Endothelial cell (in vitro differentiated cells): ENCODE results near the gene MAN1A2. TPM values are rescaled to one million over a fixed set of nuclear protein-coding genes. Genes with fewer than 3 reads are reported as not detected.

Source experiments
- DNase-seq: peaks from one replicate; pipeline ENCODE4 v3.0.0; 2021; ENCODE audit warnings: low spot score
- H3K27ac Mint-ChIP-seq: one replicate; pipeline ENCODE4 v1.8.0; 2021; ENCODE audit warnings: mixed read lengths, inconsistent platforms; ENCODE audit not compliant: unreplicated experiment
- H3K27me3 Mint-ChIP-seq: one replicate; pipeline ENCODE4 v1.8.0; 2021; ENCODE audit warnings: mild to moderate bottlenecking, moderate library complexity, mixed read lengths, inconsistent platforms; ENCODE audit not compliant: unreplicated experiment
- H3K36me3 Mint-ChIP-seq: one replicate; pipeline ENCODE4 v1.8.0; 2021; ENCODE audit warnings: mild to moderate bottlenecking, low read depth, mixed read lengths, inconsistent platforms; ENCODE audit not compliant: unreplicated experiment
- H3K4me1 Mint-ChIP-seq: one replicate; pipeline ENCODE4 v1.8.0; 2021; ENCODE audit warnings: mild to moderate bottlenecking, mixed read lengths, inconsistent platforms; ENCODE audit not compliant: unreplicated experiment
- H3K4me3 Mint-ChIP-seq: one replicate; pipeline ENCODE4 v1.8.0; 2021; ENCODE audit warnings: mild to moderate bottlenecking, mixed read lengths, inconsistent platforms; ENCODE audit not compliant: unreplicated experiment
- H3K9me3 Mint-ChIP-seq: one replicate; pipeline ENCODE4 v1.8.0; 2021; ENCODE audit warnings: mixed read lengths, inconsistent platforms; ENCODE audit not compliant: unreplicated experiment
- total RNA-seq: library from RNA; stranded (reverse); fragmentation: NEBNext Ultra II Directional; extraction: Animal tissue kit (Norgen Biotek cat#: 25700); gene quantifications from one replicate; pipeline ENCODE4 v1.2.1, GENCODE V29; 2021; ENCODE audit not compliant: unreplicated experiment
- TF ChIP-seq, protein P1 (sequence below): fragments of 200-600 bp; sonication (generic); IDR thresholded peaks from one replicate; pipeline ENCODE4 v1.5.0; 2021; ENCODE audit warnings: antibody characterized with exemption; ENCODE audit not compliant: unreplicated experiment

Gene MAN1A2
- total RNA-seq, 1 donor from 2014 or later = 36.4 TPM

DNA sequence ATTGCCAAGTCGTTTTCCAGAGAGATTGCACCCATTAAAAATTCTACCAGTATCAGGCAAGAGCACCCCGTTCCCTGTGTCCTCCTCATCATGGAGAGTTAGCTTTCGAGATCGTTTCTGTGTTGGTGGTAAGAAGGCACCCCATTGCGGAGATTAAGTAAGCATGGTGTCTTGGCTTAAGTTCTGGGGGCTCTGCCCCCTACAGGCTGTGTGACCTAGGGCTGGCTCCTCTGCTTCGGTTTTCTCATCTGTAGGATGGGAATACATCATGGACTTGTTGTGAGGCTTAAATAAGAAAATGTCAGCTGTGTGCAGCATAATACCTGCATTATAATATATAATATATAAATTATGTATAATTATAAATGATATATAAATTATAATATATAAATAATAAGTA, 201.8 kb downstream of the MAN1A2 start:
- TF ChIP-seq, protein P1, sequence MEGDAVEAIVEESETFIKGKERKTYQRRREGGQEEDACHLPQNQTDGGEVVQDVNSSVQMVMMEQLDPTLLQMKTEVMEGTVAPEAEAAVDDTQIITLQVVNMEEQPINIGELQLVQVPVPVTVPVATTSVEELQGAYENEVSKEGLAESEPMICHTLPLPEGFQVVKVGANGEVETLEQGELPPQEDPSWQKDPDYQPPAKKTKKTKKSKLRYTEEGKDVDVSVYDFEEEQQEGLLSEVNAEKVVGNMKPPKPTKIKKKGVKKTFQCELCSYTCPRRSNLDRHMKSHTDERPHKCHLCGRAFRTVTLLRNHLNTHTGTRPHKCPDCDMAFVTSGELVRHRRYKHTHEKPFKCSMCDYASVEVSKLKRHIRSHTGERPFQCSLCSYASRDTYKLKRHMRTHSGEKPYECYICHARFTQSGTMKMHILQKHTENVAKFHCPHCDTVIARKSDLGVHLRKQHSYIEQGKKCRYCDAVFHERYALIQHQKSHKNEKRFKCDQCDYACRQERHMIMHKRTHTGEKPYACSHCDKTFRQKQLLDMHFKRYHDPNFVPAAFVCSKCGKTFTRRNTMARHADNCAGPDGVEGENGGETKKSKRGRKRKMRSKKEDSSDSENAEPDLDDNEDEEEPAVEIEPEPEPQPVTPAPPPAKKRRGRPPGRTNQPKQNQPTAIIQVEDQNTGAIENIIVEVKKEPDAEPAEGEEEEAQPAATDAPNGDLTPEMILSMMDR = no peak
- no peaks in the 10 kb centered on the region for H3K9me3 Mint-ChIP-seq
- no peaks in the 10 kb centered on the region for H3K36me3 Mint-ChIP-seq
- H3K27me3 Mint-ChIP-seq = peaks cover 4% of the 10 kb centered on the region
- H3K27ac Mint-ChIP-seq = no peak overlapping the region
- no peak overlapping the region for H3K4me3 Mint-ChIP-seq
- DNase-seq = no peak
- no peaks in the 10 kb centered on the region for H3K4me1 Mint-ChIP-seq

DNA sequence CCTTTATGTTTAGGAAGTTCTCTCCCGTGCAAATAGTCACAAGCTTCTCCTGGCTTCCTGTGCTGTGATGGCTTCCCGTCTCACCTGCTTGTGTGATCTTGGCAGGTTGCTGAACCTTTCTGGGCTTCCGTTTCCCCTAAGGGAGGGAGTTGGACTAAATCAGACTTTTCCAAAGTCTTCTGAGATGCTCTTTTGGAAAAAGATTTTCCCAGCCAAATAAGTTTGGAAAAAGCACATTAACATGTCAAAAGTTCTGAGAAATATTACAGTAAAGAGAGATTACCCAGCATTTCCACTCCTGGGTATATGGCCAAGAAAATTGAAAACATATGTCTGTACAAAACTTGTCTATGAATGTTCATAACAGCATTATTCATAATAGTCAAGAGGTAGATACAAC, 202.6 kb downstream of the MAN1A2 start:
- Mint-ChIP-seq H3K9me3 (no peaks in the 10 kb centered on the region), H3K4me3 (no peak overlapping the region), H3K4me1 (peaks cover 4% of the 10 kb centered on the region), H3K27ac (no peak overlapping the region), H3K27me3 (peaks cover 4% of the 10 kb centered on the region), H3K36me3 (no peaks in the 10 kb centered on the region)
- DNase-seq = no peak
- TF ChIP-seq, protein P1 = no peak

DNA sequence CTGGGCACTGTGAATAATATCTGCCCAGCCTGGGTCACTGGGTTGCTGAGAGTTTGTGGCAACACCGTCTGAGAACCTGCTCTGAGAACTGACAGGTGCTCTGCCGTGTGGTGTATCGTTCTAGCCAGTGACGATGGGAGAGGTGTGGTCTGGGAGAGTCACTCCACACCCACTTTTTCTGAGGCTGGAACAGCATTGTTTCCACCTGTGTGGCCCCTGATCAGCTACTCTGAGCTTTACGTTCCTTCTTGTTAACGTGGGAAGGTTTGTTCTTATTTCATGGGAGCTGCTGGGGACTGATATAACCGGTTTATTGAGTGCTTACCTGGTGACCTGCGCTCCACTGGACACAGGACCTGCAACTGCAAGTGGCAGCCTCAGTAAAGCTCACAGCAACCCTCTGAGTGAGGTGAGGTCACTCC, 203.8 kb downstream of the MAN1A2 start:
- Mint-ChIP-seq H3K4me1 (peaks cover 4% of the 10 kb centered on the region), H3K27ac (no peak overlapping the region), H3K27me3 (peaks cover 6% of the 10 kb centered on the region), H3K9me3 (no peaks in the 10 kb centered on the region), H3K4me3 (no peak overlapping the region), H3K36me3 (no peaks in the 10 kb centered on the region)
- TF ChIP-seq, protein P1 = no peak
- DNase-seq = no peak

DNA sequence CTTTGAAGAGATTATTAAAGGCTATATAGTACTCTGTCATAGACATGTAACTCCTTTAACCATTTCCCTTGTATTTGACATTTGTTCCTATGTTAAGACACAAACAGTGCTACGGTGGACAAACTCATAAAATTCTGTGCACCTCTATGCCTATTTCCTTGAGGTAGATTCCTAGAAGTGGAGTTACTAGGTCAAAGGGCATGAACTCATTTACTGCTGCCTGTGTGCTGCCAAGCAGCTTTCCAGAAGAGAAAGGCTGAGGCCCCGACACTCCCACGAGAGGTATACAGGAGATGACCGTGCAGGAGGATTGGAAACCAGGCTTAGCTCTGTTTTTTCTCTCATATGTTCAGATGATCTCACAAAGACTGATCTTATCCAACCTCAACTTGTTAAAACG, 204.2 kb downstream of the MAN1A2 start:
- Mint-ChIP-seq H3K36me3 (no peaks in the 10 kb centered on the region), H3K27ac (no peak overlapping the region), H3K4me1 (peaks cover 4% of the 10 kb centered on the region)

DNA sequence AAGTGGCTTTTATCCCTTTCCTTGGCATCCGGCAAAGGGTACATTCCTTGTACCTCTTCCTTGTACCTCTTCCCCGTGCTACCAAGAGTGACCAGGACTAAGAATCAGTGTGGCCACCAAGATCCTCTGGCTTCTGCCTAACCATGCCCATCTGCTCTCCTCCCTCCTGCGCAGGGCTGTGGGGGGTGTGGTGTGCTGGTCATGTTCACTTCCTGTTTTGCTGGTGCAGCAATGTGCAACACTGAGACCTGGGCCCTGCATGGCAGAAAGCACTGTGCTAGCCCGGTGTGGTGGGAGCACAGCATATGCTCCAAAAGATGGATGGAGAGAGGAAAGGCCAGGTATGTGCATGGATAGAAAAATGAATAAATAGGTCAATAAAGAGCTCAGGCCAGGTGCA, 205.3 kb downstream of the MAN1A2 start:
- Mint-ChIP-seq H3K27me3 (peaks cover 3% of the 10 kb centered on the region), H3K4me3 (no peak overlapping the region), H3K9me3 (no peaks in the 10 kb centered on the region), H3K36me3 (no peaks in the 10 kb centered on the region), H3K27ac (no peak overlapping the region), H3K4me1 (peaks cover 4% of the 10 kb centered on the region)
- DNase-seq = no peak
- TF ChIP-seq, protein P1 = no peak

More for the DNA sequence above, 204.2 kb downstream of the MAN1A2 start:
- TF ChIP-seq, protein P1 = no peak
- Mint-ChIP-seq H3K27me3 (peaks cover 6% of the 10 kb centered on the region), H3K9me3 (no peaks in the 10 kb centered on the region), H3K4me3 (no peak overlapping the region)
- DNase-seq = no peak
